Ascending aorta (tissue), 2 donors: ENCODE measurements around the gene SNRNP27. TPM values are rescaled to one million over a fixed set of nuclear protein-coding genes. Genes with fewer than 3 reads are reported as not detected.

Source experiments
- DNase-seq, 2 donors: peaks; one replicate each; pipeline ENCODE4 v3.0.0-alpha.2; 2019; ENCODE audit warnings: low spot score in 2 of 2
- H3K27ac ChIP-seq, 2 donors: fragments of 200-600 bp; sonication (generic); one replicate each; pipeline ENCODE4 v1.5.1; 2016 to 2017; ENCODE audit warnings: mild to moderate bottlenecking in 1 of 2
- H3K27me3 ChIP-seq: fragments of 200-600 bp; sonication (generic); one replicate; pipeline ENCODE4 v1.5.1; 2017
- H3K36me3 ChIP-seq, 2 donors: fragments of 200-600 bp; sonication (generic); one replicate each; pipeline ENCODE4 v1.5.1; 2016
- H3K4me1 ChIP-seq, 2 donors: fragments of 200-600 bp; sonication (generic); one replicate each; pipeline ENCODE4 v1.5.1; 2016 to 2017; ENCODE audit warnings: mild to moderate bottlenecking in 1 of 2
- H3K4me3 ChIP-seq, 2 donors: fragments of 200-600 bp; sonication (generic); one replicate each; pipeline ENCODE4 v1.5.1; 2016 to 2017; ENCODE audit warnings: mild to moderate bottlenecking in 1 of 2
- H3K9me3 ChIP-seq, 2 donors: fragments of 200-600 bp; sonication (generic); one replicate each; pipeline ENCODE4 v1.5.1; 2016
- CTCF ChIP-seq, 3 experiments: fragments of 200-600 bp in 2 of 3; fragments of 450-650 bp in 1 of 3; sonication (generic) in 2 of 3; IDR thresholded peaks; one replicate each; pipeline ENCODE4 v1.5.1; 2016 to 2019; ENCODE audit warnings: antibody characterized with exemption in 3 of 3, mild to moderate bottlenecking in 1 of 3, moderate library complexity in 1 of 3
- intact Hi-C: fragments of 100-400 bp; cut with DNase I; formaldehyde crosslinking; loops from one replicate; pipeline ENCODE4 v1.15.1; 2023
- total RNA-seq: library from RNA; depleted of rRNA; stranded (reverse); fragments of >200 nt; gene quantifications from one replicate; pipeline ENCODE4 v1.1.0, GENCODE V29; 2016

Gene SNRNP27
- total RNA-seq, 1 donor from 2014 or later, result 157 TPM

- Histone ChIP-seq H3K36me3 (peaks cover 6 to 10% of the 10 kb centered on the region in 2 donors), H3K9me3 (no peaks in the 10 kb centered on the region), H3K4me3 (peak within 1 kb of the TSS; percentile 81 to 89), H3K27me3 (no peaks in the 10 kb centered on the region), H3K4me1 (peaks cover 0 to 17% of the 10 kb centered on the region in 2 donors), H3K27ac (peak within 1 kb of the TSS; percentile 92)
- intact Hi-C loops, result loop anchor here (1.0 to 10.0 kb wide), 9 partner anchors 114 to 1310 kb away; partner anchors contain the start of genes C2orf42, PAIP2B, PCYOX1 and SNRPG
- no peak for DNase-seq
- TF ChIP-seq CTCF (IDR thresholded peaks at IDR 0.05), result no peak
Observed at GRCh38 chr2:69914950-69915945, 21.5 kb downstream of the SNRNP27 start, which contains the start of gene MXD1. MXD1 (plus strand) TSS chr2:69915109; CDS start chr2:69915331, 222 bp downstream.

GRCh38 chr2:69916106-69916505 is 22.4 kb downstream of the SNRNP27 start:
- Histone ChIP-seq H3K27me3 (no peaks in the 10 kb centered on the region), H3K4me1 (peaks cover 0 to 17% of the 10 kb centered on the region in 2 donors), H3K9me3 (no peaks in the 10 kb centered on the region), H3K4me3 (peak overlapping the region; percentile 81 to 89), H3K27ac (peak overlapping the region; percentile 89 to 90), H3K36me3 (peaks cover 3 to 7% of the 10 kb centered on the region in 2 donors)
- intact Hi-C loops, result loop anchor here (10.0 kb wide), 1 partner anchor 1309 kb away; the partner anchor contains the start of gene PAIP2B
- DNase-seq, result no peak
- no peak for TF ChIP-seq CTCF (IDR thresholded peaks at IDR 0.05)

GRCh38 chr2:69917852-69918251 is 24.1 kb downstream of the SNRNP27 start:
- intact Hi-C loops, result loop anchor here (10.0 kb wide), 1 partner anchor 1307 kb away; the partner anchor contains the start of gene PAIP2B
- peaks cover 0 to 17% of the 10 kb centered on the region in 2 donors for H3K4me1 ChIP-seq
- peak overlapping the region in 1 of 2 donors; percentile 23 for H3K4me3 ChIP-seq
- peak; percentile 19 to 80 for DNase-seq
- no peak for TF ChIP-seq CTCF (IDR thresholded peaks at IDR 0.05)
- no peaks in the 10 kb centered on the region for H3K27me3 ChIP-seq
- H3K27ac ChIP-seq, result peak overlapping the region; percentile 76 to 85
- no peaks in the 10 kb centered on the region for H3K9me3 ChIP-seq
- H3K36me3 ChIP-seq, result peaks cover 7 to 21% of the 10 kb centered on the region in 2 donors

GRCh38 chr2:69918401-69918800 is 24.6 kb downstream of the SNRNP27 start:
- intact Hi-C loops, result loop anchor here (10.0 kb wide), 1 partner anchor 1306 kb away; the partner anchor contains the start of gene PAIP2B
- H3K4me1 ChIP-seq, result peaks cover 0 to 17% of the 10 kb centered on the region in 2 donors
- peak overlapping the region in 1 of 2 donors; percentile 23 for H3K4me3 ChIP-seq
- no peak for TF ChIP-seq CTCF (IDR thresholded peaks at IDR 0.05)
- no peak for DNase-seq
- peaks cover 10 to 21% of the 10 kb centered on the region in 2 donors for H3K36me3 ChIP-seq
- H3K9me3 ChIP-seq, result no peaks in the 10 kb centered on the region
- no peaks in the 10 kb centered on the region for H3K27me3 ChIP-seq
- peak overlapping the region; percentile 76 to 85 for H3K27ac ChIP-seq

GRCh38 chr2:69923116-69923515 is 29.4 kb downstream of the SNRNP27 start:
- H3K27ac ChIP-seq, result no peak overlapping the region
- H3K9me3 ChIP-seq, result no peaks in the 10 kb centered on the region
- peaks cover 10 to 21% of the 10 kb centered on the region in 2 donors for H3K36me3 ChIP-seq
- no peak for DNase-seq
- intact Hi-C loops, result no loop called here
- no peaks in the 10 kb centered on the region for H3K27me3 ChIP-seq
- H3K4me1 ChIP-seq, result peaks cover 0 to 6% of the 10 kb centered on the region in 2 donors
- TF ChIP-seq CTCF (IDR thresholded peaks at IDR 0.05), result no peak
- no peak overlapping the region for H3K4me3 ChIP-seq
